Sigmoid colon (tissue), 7 donors: Measurements from ENCODE around the gene U2AF2. TPM values are rescaled to one million over a fixed set of nuclear protein-coding genes. Genes with fewer than 3 reads are reported as not detected.

Experiments
- DNase-seq: peaks from one replicate; pipeline ENCODE4 v3.0.0-alpha.2; 2019
- H3K27ac ChIP-seq, 4 donors: fragments of 200-600 bp; sonication (generic); one replicate each; pipeline ENCODE4 v1.5.1; 2016 to 2019; ENCODE audit warnings: mild to moderate bottlenecking in 1 of 4
- H3K27me3 ChIP-seq, 3 donors: fragments of 200-600 bp; sonication (generic); one replicate each; pipeline ENCODE4 v1.5.1; 2019; ENCODE audit warnings: mild to moderate bottlenecking in 1 of 3
- H3K36me3 ChIP-seq, 4 donors: fragments of 200-600 bp; sonication (generic); one replicate each; pipeline ENCODE4 v1.5.1; 2016 to 2019
- H3K4me1 ChIP-seq, 4 donors: fragments of 200-600 bp; sonication (generic); one replicate each; pipeline ENCODE4 v1.5.1; 2017 to 2019
- H3K4me3 ChIP-seq, 4 donors: fragments of 200-600 bp; sonication (generic); one replicate each; pipeline ENCODE4 v1.5.1; 2017 to 2019; ENCODE audit warnings: mild to moderate bottlenecking in 2 of 4, moderate library complexity in 1 of 4
- H3K9me3 ChIP-seq, 4 donors: fragments of 200-600 bp in 3 of 4; sonication (generic) in 3 of 4; one replicate each; pipeline versions ENCODE4 v1.5.1 to v1.6.1; 2013 to 2019
- CTCF ChIP-seq, 4 experiments: fragments of 450-650 bp in 3 of 4; fragments of 200-600 bp in 1 of 4; IDR thresholded peaks; one replicate each; pipeline ENCODE4 v1.5.1; 2016 to 2019; ENCODE audit warnings: antibody characterized with exemption in 4 of 4, mild to moderate bottlenecking in 3 of 4, moderate library complexity in 2 of 4
- EP300 ChIP-seq, 4 donors: sonication (generic); formaldehyde crosslinking; IDR thresholded peaks; one replicate each; pipeline ENCODE4 v1.6.1; 2017; ENCODE audit warnings: antibody characterized with exemption in 4 of 4
- POLR2A ChIP-seq, 2 donors: fragments of 450-650 bp; IDR thresholded peaks; one replicate each; pipeline ENCODE4 v1.6.1; 2016; ENCODE audit warnings: antibody characterized with exemption in 2 of 2, mild to moderate bottlenecking in 2 of 2, moderate library complexity in 2 of 2
- POLR2AphosphoS5 ChIP-seq, 4 donors: sonication (generic); formaldehyde crosslinking; IDR thresholded peaks; one replicate each; pipeline ENCODE4 v1.6.1; 2017; ENCODE audit warnings: antibody characterized with exemption in 4 of 4
- WGBS, 2 donors: extraction: QIAGEN DNeasy Blood & Tissue Kit; methylation state at CpG; one replicate each; pipeline ENCODE4 v1.1.7; 2013; 5-methylcytosine and 5-hydroxymethylcytosine counted together
- intact Hi-C: fragments of 100-400 bp; cut with DNase I; formaldehyde crosslinking; loops from one replicate; pipeline ENCODE4 v1.15.1; 2023
- polyA plus RNA-seq, 3 donors: library from polyadenylated mRNA; stranded (reverse); fragments of 200-250 nt; gene quantifications; one replicate each; pipeline ENCODE4 v1.2.3, GENCODE V29; 2013
- total RNA-seq, 4 donors: library from RNA; depleted of rRNA; stranded (reverse); fragments of >200 nt; gene quantifications; one replicate each; pipeline ENCODE4 v1.1.0, GENCODE V29; 2016
- donor health status: healthy with polysubstance abuse.
- donor health status: Bipolar disorder and iron deficiency.
- donor health status: healthy.

U2AF2 gene
- total and polyA plus RNA-seq, 7 donors, result 52.1 to 162 (median 79.7) TPM

- Histone ChIP-seq H3K4me1 (peaks cover 0 to 47% (median 32%) of the 10 kb centered on the region in 4 donors), H3K9me3 (no peaks in the 10 kb centered on the region), H3K27me3 (no peaks in the 10 kb centered on the region), H3K36me3 (peaks cover 4 to 49% (median 29%) of the 10 kb centered on the region in 4 donors), H3K27ac (no peak overlapping the region), H3K4me3 (no peak overlapping the region)
- WGBS, 2 donors, result 72 to 87% methylated on average over 24 of the region's 24 CpGs
- intact Hi-C loops, result loop anchor here (10.0 kb wide), 1 partner anchor 615 kb away; the partner anchor contains the start of gene RDH13
- DNase-seq, result no peak
- no peak for TF ChIP-seq POLR2AphosphoS5 (IDR thresholded peaks at IDR 0.05)
- no peak for TF ChIP-seq CTCF (IDR thresholded peaks at IDR 0.05)
- TF ChIP-seq POLR2A (IDR thresholded peaks at IDR 0.05), result no peak
- TF ChIP-seq EP300 (IDR thresholded peaks at IDR 0.05), result no peak
These were observed 24.8 kb downstream of the U2AF2 start for GRCh38 chr19:55679343-55680257.

- H3K27ac ChIP-seq, result no peak overlapping the region
These were observed 25.7 kb downstream of the U2AF2 start for GRCh38 chr19:55680339-55681130.

GRCh38 chr19:55681131-55682092 is 26.6 kb downstream of the U2AF2 start:
- H3K27ac ChIP-seq, result no peak overlapping the region
- no peak for DNase-seq
- H3K36me3 ChIP-seq, result peaks cover 10 to 66% (median 46%) of the 10 kb centered on the region in 4 donors
- WGBS, 2 donors, result 87 to 93% methylated on average over 9 of the region's 9 CpGs
- H3K4me3 ChIP-seq, result no peak overlapping the region
- intact Hi-C loops, result no loop called here
- H3K4me1 ChIP-seq, result peaks cover 0 to 40% (median 21%) of the 10 kb centered on the region in 4 donors
- H3K27me3 ChIP-seq, result no peaks in the 10 kb centered on the region
- H3K9me3 ChIP-seq, result no peaks in the 10 kb centered on the region
- no peak for TF ChIP-seq EP300 (IDR thresholded peaks at IDR 0.05)
- TF ChIP-seq CTCF (IDR thresholded peaks at IDR 0.05), result no peak
- no peak for TF ChIP-seq POLR2AphosphoS5 (IDR thresholded peaks at IDR 0.05)
- no peak for TF ChIP-seq POLR2A (IDR thresholded peaks at IDR 0.05)

More at GRCh38 chr19:55680339-55681130, 25.7 kb downstream of the U2AF2 start:
- intact Hi-C loops, result no loop called here
- Histone ChIP-seq H3K9me3 (no peaks in the 10 kb centered on the region), H3K4me1 (peaks cover 0 to 44% (median 30%) of the 10 kb centered on the region in 4 donors), H3K27me3 (no peaks in the 10 kb centered on the region), H3K36me3 (peaks cover 7 to 58% (median 38%) of the 10 kb centered on the region in 4 donors), H3K4me3 (no peak overlapping the region)
- WGBS, 2 donors, result 91 to 93% methylated on average over 20 of the region's 20 CpGs
- TF ChIP-seq POLR2A (IDR thresholded peaks at IDR 0.05) (no peak), CTCF (IDR thresholded peaks at IDR 0.05) (no peak), POLR2AphosphoS5 (IDR thresholded peaks at IDR 0.05) (no peak), EP300 (IDR thresholded peaks at IDR 0.05) (no peak)
- DNase-seq, result no peak
